Stimulated activated CD4-positive, alpha-beta T cell treated with anti-CD3 and anti-CD28 coated beads, Interleukin-12 subunit alpha, Interleukin-12 subunit beta, amount 100 ng/mL, for 24 hours (primary cell): ENCODE data around the gene DUSP12.
"Not testable (repeated sequence)": the region's sequence is repeated elsewhere in the genome, so short reads cannot be mapped to it uniquely, and the experiment has no call there.

ENCODE experiments used
- DNase-seq, 2 experiments: peaks; one replicate each; pipeline ENCODE4 v3.0.0-alpha.2; 2020; ENCODE audit warnings: low read depth in 2 of 2

DUSP12 gene

DNA sequence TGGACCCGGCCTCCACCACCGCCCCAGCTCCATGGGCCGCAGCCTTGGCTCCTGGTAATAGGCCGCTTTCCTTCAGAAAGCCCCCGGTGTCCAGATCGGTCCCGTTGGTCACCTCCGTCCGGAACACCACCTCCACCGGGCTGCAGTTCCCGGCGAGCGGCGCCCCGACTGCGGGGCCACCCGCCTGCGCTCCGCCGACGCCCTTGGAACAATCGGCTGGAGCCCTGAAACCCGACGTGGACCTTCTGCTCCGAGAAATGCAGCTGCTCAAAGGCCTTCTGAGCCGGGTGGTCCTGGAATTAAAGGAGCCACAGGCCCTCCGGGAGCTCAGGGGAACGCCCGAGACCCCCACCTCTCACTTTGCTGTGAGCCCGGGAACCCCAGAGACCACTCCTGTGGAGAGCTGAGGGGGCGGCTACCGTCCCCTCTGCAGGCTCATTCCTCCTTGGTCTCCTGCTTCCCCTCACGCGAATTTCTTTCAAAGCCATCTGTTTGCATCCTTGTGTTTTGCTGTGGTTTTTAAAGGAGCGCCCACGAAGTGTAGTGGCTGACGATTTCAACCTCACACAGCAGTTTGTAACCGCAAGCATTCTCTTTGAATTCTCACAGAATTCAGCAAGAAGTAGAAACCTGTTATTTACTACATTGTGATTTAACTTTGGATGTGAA lies 22.2 kb upstream of the DUSP12 start:
- no peak for DNase-seq

DNA sequence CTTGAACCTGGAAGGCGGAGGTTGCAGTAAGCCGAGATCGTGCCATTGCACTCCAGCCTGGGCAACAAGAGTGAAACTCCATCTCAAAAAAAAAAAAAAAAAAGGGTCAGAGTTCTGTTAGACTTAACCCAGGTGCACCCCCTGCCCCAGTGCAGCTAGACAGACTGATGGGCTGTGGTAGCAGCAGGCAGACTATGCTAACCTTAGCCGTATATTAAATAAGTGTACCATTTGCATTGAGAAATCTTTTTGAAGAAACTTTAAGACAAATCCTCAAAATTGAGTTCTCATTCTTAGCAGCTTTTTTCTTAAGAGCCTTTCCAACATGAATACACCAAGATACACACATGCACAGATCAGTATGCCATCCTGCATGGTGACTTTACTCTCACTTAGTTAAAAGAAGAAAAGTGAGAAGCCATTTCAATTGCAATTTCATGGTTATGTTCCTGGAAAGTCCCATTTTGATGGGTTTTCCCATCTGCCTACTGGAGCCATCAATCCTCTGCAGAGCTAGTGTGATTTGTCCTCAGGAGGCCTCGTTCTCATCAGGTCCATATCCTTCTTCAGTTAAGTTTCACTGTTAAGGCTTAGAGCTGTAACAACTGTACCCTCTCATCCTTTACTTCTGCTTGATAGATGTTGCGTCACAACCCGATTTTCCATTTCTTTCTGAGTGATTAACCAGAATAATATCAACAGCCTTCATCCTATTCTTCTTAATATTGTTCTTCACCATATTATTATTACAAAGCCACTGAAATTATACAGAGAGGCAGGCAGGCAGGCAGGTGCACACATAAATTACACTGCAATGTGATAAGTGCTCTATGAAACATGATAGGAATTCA lies 21.0 kb upstream of the DUSP12 start:
- DNase-seq: no peak

DNA sequence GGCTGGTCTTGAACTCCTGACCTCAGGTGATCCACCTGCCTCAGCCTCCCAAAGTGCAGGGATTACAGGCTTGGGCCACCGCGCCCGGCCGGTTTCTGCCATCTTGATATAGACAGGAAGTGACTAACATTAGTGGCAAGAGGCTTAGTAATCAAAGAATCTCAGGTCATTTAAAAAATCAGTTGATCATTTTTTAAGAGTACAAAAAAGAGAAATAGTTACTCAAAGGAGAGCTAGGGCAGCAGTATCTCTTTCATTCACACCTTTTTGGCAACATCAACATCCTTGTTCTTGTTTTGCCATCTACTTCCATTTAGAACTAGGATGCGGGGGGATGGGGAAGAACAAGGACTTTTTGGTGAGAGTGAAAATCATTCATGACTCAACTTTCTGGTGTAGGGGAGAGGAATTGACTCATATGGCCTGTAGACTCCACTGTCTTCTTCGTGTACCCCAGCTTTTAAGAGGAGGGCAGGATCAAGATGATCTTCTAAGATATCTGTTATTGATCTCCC lies 19.5 kb upstream of the DUSP12 start:
- DNase-seq: peak in 1 of 2 experiments; percentile 18

DNA sequence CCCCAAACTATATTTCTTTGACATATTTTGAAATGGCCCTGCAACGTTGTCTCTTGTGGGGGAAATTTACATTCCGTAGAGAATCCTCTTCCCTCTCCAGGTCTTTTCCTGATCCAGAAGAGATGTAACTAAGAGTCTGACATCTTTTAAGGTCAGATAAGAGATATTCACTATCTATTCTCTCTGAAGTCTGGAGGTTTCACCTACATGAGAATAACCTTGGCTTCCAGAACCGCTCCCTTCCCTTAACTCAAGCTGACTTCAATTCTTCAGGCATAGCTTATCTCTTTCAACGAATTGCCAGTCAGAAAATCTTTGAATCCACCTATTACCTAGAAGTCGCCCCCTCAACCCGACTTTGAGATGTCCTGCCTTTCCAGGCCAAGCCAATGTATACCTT lies 18.3 kb upstream of the DUSP12 start:
- no peak for DNase-seq

DNA sequence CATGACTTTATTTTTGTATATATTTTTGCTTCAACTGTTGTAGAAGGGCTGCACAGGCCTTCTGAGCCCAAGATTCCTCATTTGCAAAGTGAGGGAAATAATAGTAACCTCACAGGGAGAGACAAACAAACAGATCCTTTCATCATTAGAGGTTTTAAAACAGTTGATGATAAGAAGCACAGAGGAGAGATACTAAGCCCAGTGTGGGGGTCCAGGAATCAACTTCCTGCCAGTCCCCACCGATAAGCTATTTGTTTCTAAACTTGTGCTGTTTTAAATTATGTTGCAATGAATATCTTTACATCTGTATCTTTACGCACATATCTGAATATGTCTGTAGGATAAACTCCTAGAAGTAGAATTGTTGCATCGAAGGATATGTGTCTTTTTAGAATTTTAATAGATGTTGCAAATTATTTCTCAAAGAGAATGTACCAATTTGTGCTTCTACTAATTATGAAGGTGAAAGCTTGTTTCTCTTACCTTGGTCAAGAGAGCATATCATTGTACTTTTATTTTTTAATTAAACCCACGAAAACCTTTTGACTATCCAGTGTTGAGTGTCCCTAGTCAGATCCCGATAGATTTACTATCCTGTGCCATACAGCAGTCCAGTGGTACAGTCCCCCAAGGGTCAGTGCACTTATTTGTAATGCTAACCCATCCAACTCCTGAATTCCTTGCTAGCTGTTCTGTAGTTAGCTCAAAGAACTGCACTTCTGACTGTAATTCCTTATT lies 17.4 kb upstream of the DUSP12 start:
- no peak for DNase-seq

DNA sequence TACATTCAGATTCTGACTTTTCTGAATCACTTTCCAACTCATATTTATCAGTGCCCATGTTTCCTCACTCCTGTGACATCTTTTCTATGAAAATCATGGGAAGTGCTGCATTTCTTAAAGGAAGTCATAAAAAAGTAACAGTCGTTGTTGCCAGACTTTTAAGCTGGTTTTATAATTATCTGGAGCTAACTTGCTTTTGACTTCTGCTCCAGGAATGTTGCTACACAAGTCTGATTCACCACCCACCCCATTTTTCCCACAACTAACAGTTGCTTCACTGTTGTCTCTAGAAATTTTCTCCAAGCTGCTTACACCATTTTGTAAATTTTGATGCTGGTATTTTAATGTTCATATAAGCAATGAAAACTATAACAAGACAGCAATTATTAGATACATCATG lies 16.1 kb upstream of the DUSP12 start:
- DNase-seq: no peak

DNA sequence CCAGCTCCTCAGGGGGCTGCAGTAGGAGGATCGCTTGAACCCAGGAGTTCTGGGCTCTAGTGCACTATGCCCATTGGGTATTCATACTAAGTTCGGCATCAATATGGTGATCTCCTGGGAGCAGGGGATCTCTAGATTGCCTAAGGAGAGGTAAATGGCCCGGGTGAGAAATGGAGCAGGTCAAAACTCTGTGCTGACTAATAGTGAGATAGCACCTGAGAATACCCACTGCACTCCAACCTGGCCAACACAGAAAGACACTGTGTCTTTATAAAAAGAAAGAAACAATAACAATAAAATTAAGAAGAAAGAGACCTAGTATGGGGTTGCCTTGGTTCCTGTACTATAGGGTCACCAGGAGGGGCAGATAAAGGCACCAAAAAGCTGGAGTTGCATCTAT lies 13.7 kb upstream of the DUSP12 start:
- no peak for DNase-seq

DNA sequence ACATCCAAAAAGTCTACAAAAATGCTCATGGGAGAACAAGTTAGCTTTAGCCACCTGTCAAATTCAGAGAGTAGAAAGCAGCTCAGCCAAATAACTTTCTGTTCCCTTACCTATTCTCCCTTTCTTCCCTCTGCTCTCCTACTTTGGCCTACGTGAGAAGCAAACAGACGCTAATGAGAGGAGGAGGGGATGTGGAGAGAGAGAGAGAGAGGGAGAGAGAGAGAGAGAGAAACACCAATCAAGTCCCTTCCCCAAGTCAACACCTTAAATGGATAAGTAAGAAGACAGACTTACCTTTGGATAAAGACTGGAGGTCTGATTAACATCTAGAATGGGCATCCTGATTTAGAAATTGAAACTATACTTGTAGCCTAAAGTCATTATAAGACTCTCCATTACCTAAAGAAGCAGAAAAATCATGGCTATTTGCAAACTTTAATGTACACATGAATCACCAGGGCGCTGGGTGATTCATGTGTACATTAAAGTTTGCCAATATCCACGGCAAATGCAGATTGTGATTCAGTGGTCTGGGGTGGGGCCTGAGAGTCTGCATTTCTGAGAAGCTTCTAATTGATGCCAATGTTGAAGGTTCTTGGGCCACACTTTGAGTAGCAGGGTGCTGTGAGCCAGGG lies 13.1 kb upstream of the DUSP12 start:
- no peak for DNase-seq

DNA sequence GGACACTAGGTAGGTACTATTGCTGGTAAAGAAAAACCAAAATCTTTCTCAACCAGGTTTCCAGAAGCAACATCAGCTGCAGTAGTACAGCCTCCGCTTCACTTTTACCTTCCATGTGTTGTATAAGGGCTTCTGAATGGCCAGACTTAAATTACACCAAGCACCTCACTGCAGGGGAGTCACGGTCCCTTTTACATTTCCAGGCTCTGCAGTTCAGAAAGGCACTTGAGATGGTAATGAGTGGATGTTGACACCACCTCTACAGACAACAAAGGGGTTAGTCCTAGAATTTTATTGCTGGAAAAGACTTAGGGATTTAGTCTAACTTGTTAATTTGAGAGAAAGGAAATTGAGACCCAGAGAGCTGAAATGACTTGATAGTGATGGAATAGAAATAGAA lies 12.0 kb upstream of the DUSP12 start:
- DNase-seq: no peak

DNA sequence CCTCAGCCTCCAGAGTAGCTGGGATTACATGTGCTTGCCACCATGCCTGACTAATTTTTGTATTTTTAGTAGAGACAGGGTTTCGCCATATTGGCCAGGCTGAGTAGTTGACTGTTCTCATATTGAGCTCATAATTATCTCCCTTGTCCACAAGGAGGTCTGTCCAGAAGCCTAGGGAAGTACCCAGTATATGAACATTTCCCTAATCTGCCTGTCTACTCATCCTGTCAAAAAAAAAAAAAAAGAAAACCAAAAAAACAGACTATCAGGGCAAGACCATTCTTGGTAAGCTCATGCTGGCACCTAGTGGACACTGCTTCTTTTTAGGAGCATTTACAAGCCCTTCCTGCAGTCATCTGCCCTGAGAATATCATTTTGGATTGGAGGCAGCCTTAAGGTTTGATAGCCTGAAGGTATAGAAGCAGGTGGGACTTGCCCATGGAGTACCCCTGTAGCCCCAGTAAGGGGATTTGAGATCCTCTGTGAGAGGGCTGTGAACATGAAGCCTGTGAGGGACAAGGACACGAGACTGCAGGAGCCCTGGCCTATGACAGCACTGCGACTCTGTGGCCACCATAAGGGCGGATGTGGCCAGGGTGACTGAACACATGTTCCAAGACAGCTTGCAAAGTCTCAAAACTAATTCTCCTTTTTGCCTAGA lies 10.8 kb upstream of the DUSP12 start:
- no peak for DNase-seq

DNA sequence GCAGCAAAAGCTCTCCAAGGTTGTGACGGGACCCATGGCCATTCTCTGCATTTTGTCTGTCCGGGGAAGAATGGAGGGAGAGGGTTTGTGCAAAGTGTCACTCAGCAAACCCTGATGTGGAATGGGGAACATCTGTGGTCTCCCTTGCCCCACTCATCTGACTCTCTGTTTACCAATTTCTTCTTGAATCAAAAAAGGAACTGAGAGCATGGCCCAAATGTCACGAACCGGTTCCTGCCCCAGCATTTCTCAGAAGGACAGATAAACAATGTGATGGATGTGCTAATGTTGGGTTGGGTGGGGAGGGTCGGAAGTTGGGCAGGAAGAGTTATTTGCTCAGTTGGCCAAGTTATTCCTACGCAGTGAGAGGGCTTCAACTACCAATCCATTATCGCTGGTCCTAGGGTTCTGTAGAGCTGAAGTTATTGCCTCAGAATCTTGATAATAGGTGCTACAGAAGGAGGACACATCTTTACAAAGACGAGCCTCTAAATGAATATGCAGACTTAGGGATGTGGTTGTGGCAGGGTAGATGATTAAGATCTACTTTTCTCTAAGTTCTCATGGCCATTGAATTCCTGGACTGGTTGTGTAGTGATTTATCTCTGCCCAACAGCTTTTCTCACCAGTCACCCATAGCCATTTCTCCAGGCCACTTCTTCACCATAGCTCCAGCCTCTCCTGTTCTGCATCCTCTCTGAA lies 9.6 kb upstream of the DUSP12 start:
- no peak for DNase-seq

DNA sequence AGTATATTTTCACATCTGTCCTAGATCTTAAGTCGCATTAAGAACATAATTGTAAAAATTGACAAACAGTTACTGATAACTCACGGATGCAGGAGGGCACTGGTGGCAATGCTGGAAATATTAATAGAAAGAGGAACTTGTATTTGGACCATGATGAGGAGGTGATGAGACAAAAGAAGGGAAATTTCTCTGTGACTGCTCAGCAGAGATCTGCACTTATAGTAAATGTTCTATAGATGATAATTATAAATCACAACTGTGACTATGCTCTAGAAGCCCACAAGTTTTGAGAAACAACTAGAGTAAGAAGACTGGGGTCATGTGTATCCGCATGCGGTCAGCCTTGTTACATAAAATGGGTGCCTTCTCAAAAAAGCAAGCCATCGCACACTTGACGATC lies 8.7 kb upstream of the DUSP12 start:
- DNase-seq: no peak

DNA sequence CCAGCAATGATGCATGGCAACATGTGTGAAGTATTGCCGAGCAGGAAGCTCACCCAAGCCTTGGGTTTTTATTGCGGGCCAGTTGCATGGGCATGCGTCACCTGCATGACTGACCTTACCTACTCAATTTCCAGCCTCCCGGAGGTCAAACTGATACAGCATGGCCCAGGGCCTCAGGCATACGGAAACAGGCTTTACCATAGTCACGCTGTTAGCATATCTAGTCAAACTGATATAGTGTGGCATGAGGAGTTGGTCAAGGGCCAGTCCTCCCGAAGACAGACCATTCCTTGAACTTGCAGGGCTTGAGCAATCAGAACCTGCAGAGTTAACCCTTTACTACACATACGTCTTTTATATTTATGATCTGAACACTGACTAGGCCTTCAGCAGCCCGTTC lies 6.4 kb upstream of the DUSP12 start:
- no peak for DNase-seq

DNA sequence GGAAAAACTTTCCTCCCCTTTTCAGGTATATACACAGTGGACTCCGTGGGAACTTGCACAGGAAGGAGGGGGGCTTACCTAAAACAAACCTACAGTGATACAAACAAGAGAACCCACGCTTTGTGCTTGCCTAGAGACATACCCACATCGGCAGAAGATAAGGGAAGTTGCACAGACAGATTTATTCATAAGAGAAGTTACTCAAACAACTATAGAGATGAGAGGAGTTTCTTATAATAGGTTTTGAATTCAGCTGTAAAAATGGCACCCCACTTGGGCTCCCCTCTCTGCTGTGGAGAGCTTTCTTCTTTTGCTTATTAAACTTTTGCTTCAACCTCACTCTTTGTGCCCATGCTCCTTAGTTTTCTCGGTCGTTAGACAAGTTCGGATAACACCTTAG lies 1.8 kb upstream of the DUSP12 start:
- DNase-seq: no peak

DNA sequence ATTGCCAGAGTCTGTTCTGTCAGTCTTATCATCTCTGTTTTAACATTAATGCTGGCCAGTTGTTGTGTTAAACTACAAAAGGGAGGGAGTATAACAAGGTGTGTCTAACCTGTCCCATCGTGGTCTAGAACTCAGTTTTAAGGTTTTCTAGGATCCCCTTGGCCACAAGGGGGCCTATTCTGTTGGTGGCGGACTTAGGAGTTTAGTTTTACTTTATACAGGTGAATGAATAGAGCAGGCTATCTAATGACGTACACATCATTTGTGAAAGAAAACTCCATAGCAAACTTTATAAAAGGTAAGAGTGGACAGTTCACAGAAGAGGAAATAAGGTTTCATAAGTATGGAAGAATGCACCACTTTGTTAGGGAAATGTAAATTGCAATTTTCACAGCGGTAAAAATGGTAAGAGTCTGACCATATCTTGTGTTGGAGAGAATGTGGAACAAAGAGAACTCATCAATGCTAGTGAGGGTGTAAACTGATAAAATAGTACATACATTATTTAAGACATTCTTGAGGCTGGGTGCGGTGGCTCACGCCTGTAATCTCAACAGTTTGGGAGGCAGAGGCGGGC lies 14.0 kb downstream of the DUSP12 start:
- DNase-seq: no peak

DNA sequence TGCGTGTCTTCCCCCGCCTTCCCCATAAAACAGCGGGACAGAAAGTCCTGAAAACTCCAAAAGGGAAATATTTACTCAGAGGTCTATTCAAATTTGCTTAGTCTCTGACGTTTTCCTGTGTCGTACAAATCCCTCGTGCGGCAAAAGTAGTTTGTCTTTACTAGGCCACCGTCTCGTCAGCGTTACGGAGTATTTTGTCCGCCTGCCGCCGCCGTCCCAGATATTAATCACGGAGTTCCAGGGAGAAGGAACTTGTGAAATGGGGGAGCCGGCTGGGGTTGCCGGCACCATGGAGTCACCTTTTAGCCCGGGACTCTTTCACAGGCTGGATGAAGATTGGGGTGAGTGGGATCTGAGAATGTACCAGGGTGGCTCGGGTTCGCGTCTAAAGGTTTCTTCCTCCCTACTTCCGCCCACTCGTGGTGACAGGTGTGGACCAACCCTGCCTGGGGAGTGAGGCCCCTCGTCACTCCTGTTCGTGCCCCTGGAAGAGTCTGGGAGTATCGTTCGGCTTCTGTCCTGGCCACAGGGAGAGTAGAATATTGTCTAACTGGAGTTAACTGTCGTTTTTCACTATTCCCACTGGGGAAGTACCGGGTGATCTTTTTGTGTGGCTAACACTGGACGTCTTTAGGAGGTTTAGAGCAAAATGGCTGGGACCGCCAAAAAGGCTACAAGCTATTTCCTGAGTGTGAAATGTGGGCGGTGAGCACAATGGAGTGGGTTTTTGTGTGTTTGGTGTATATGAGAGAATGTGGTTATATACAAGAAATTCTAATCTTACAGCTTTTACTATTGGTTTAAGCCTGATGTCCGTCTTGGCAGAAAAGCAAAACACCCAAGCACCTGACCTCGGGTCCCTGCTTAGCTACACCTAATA lies 16.8 kb downstream of the DUSP12 start, which contains the start of gene ATF6:
Gene ATF6 (plus strand): TSS at position 219 of the 880 bp plus-strand sequence. CDS start 41 bp downstream, at position 260.
- DNase-seq: peak; percentile 68 to 70

DNA sequence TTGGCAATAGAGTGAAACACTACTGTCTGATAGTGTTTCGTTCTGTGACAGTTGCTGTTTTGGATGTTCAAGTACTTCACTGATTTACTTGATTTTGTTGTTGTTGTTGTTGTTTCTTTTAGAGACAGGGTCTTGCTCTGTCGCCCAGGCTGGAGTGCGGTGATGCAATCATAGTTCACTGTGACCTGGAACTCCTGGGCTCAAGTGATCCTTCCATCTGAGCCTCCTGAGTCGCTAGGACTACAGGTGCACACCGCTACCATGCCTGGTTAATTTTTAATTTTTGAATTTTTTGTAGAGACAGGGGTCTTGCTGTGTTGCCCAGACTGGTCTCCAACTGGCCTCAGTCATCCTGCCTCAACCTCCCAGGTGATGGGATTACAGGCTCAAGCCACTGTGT lies 18.9 kb downstream of the DUSP12 start:
- no peak for DNase-seq

DNA sequence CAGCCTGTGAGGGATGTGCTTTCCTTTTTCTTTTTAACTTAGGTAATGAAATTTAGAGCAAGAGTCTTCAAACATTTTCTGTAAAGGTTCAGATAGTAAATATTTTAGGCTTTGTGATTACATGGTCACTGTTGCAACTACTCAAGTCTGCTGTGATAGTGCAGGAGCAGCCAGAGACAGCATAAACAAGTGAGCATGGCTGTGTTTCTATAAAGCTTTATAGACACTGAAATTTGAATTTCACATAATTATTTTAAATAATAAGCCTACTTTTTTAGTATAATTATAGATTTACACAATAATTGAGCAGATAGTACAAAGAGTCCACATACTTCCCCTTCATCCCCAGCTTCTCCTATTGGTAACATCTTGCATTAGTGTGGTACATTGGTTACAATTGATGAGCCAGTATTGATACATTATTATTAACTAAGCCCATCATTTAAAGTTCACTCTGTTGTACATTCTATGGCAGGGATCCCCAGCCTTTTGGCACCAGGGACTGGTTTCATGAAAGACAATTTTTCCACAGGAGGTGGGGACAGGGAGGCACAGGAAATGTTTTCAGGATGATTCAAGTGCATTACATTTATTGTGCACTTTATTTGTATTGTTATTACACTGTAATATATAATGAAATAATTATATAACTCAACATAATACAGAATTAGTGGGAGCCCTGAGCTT lies 19.5 kb downstream of the DUSP12 start:
- no peak for DNase-seq

DNA sequence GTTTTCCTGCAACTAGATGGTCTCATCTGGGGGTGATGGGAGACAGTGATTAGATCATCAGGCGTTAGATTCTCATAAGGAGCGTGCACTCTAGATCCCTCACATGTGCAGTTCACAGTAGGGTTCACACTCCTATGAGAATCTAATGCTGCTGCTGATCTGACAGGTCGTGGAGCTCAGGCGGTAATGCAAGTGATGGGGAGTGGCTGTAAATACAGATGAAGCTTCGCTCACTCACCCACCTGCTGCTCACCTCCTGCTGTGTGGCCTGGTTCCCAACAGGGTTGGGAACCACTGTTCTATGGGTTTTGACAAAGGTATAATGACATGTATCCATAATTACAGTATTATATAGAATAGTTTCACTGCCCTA lies 20.1 kb downstream of the DUSP12 start:
- DNase-seq: not testable (repeated sequence)
